Activated T-cell treated with anti-CD3 and anti-CD28 coated beads for 24 hours (primary cell): ENCODE measurements around the gene ANXA3.
"Not testable (repeated sequence)": the region's sequence is repeated elsewhere in the genome, so short reads cannot be mapped to it uniquely, and the experiment has no call there.

ENCODE experiments used
- DNase-seq: peaks from one replicate; pipeline ENCODE4 v3.0.0-alpha.2; 2020; ENCODE audit warnings: low read depth

Gene ANXA3

GRCh38 chr4:78571804-78572203 is 20.2 kb downstream of the ANXA3 start:
- no peak for DNase-seq

- DNase-seq = no peak
Observed at GRCh38 chr4:78578674-78579425, 27.3 kb downstream of the ANXA3 start.

- no peak for DNase-seq
Observed at GRCh38 chr4:78581618-78582017, 30.0 kb downstream of the ANXA3 start.

- DNase-seq = no peak
Observed at GRCh38 chr4:78584863-78585547, 33.4 kb downstream of the ANXA3 start.

GRCh38 chr4:78585633-78586032 is 34.1 kb downstream of the ANXA3 start:
- DNase-seq = no peak

- no peak for DNase-seq
Observed at GRCh38 chr4:78588894-78589545, 37.5 kb downstream of the ANXA3 start.

- no peak for DNase-seq
Observed at GRCh38 chr4:78591404-78591803, 39.8 kb downstream of the ANXA3 start.

- no peak for DNase-seq
Observed at GRCh38 chr4:78592088-78592783, 40.7 kb downstream of the ANXA3 start.

- DNase-seq = no peak
Observed at GRCh38 chr4:78596111-78596742, 44.7 kb downstream of the ANXA3 start.

GRCh38 chr4:78598431-78598830 is 46.9 kb downstream of the ANXA3 start:
- DNase-seq = not testable (repeated sequence)

GRCh38 chr4:78599147-78599546 is 47.6 kb downstream of the ANXA3 start:
- DNase-seq = no peak

- DNase-seq = no peak
Observed at GRCh38 chr4:78599931-78600375, 48.4 kb downstream of the ANXA3 start.

GRCh38 chr4:78601013-78601412 is 49.4 kb downstream of the ANXA3 start:
- DNase-seq = no peak

- no peak for DNase-seq
Observed at GRCh38 chr4:78602334-78602733, 50.8 kb downstream of the ANXA3 start.

- no peak for DNase-seq
Observed at GRCh38 chr4:78603384-78603783, 51.8 kb downstream of the ANXA3 start.

GRCh38 chr4:78604988-78605387 is 53.4 kb downstream of the ANXA3 start:
- no peak for DNase-seq

- no peak for DNase-seq
Observed at GRCh38 chr4:78606035-78606434, 54.5 kb downstream of the ANXA3 start.

GRCh38 chr4:78606530-78607095 is 55.0 kb downstream of the ANXA3 start:
- DNase-seq = no peak

GRCh38 chr4:78608684-78609083 is 57.1 kb downstream of the ANXA3 start:
- DNase-seq = no peak

GRCh38 chr4:78609580-78609979 is 58.0 kb downstream of the ANXA3 start:
- DNase-seq = no peak

- no peak for DNase-seq
Observed at GRCh38 chr4:78610546-78611214, 59.1 kb downstream of the ANXA3 start.
